Thymus (tissue), 11 donors: ENCODE results near the gene PROSER1. TPM values are rescaled to one million over a fixed set of nuclear protein-coding genes. Genes with fewer than 3 reads are reported as not detected.

Source experiments
- DNase-seq, 9 donors: peaks; one replicate each; pipeline ENCODE4 v3.0.0-alpha.2; 2013; ENCODE audit warnings: low spot score in 9 of 9, low read depth in 6 of 9, missing footprints in 1 of 9
- H3K27ac ChIP-seq, 2 donors: one replicate each; pipeline ENCODE4 v1.5.1; 2013; ENCODE audit warnings: control low read depth in 1 of 2, low read depth in 1 of 2, low read length in 1 of 2, mild to moderate bottlenecking in 1 of 2, moderate library complexity in 1 of 2
- H3K27me3 ChIP-seq, 2 donors: one replicate each; pipeline ENCODE4 v1.5.1; 2013; ENCODE audit warnings: low read length in 1 of 2; ENCODE audit not compliant: control insufficient read depth in 2 of 2, insufficient read depth in 1 of 2
- H3K36me3 ChIP-seq, 2 donors: one replicate each; pipeline ENCODE4 v1.5.1; 2013; ENCODE audit warnings: low read length in 1 of 2, mild to moderate bottlenecking in 1 of 2, moderate library complexity in 1 of 2; ENCODE audit not compliant: control insufficient read depth in 2 of 2, insufficient read depth in 2 of 2
- H3K4me1 ChIP-seq, 2 donors: one replicate each; pipeline ENCODE4 v1.5.1; 2013; ENCODE audit warnings: low read length in 2 of 2; ENCODE audit not compliant: control insufficient read depth in 2 of 2, insufficient read depth in 2 of 2
- H3K4me3 ChIP-seq, 2 donors: one replicate each; pipeline ENCODE4 v1.5.1; 2013; ENCODE audit warnings: low read length in 2 of 2, control low read depth in 1 of 2, mild to moderate bottlenecking in 1 of 2
- H3K9me3 ChIP-seq, 2 donors: one replicate each; pipeline ENCODE4 v1.5.1; 2013; ENCODE audit warnings: low read length in 1 of 2, mild to moderate bottlenecking in 1 of 2; ENCODE audit not compliant: control insufficient read depth in 2 of 2, insufficient read depth in 1 of 2
- WGBS: extraction: QIAGEN DNeasy Blood & Tissue Kit; methylation state at CpG from one replicate; pipeline ENCODE4 v1.1.7; 2013; 5-methylcytosine and 5-hydroxymethylcytosine counted together
- polyA plus RNA-seq: library from polyadenylated mRNA; stranded (reverse); fragments of 200-250 nt; gene quantifications from one replicate; pipeline ENCODE4 v1.2.3, GENCODE V29; 2013
- total RNA-seq: library from RNA; stranded (reverse); fragments of 120-200 nt; gene quantifications from one replicate; pipeline ENCODE4 v1.2.4, GENCODE V29; 2013
- donor health status: healthy.

Gene PROSER1
- total and polyA plus RNA-seq, 2 donors: 9.8 to 29.8 TPM

DNA sequence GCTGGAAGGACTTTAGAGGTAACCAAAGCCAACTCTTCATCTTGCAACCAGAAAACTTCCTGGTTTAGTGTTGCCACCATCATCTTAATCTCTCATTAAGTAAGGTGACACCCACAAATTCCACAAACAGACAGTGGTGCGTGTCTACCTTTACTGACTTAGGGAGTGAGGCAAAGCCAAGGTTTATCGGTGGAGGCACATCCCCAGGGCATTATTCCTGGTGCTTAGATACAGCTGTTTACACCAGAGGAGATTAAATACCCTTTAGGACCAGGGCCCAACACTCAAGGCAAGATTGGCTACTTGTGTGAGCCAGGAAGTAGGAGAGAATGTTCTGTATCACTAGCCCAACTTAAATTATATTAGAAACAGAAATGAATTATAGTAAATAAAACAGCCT is 56.8 kb downstream of the PROSER1 start:
- Histone ChIP-seq H3K4me1 (no peaks in the 10 kb centered on the region), H3K27me3 (no peaks in the 10 kb centered on the region), H3K27ac (no peak overlapping the region), H3K4me3 (no peak overlapping the region), H3K9me3 (no peaks in the 10 kb centered on the region), H3K36me3 (no peaks in the 10 kb centered on the region)
- 86% methylated on average over 2 of the region's 2 CpGs for WGBS
- DNase-seq: no peak

DNA sequence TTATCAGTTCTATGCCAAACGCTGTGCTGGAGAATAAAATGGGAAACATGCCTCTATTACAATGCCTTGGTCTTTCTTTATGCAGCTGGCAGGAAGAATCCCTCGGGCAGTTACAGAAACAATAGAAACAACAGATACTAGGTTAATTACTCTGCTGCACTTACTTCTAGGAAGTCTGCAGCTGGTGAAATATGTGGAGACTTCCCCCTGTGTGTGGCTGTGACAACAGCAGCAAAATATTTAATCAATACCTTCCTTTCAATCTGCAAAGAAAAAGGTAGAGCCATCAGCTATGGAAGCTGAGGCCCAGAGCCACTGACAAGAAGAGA is 57.2 kb downstream of the PROSER1 start:
- no peak for DNase-seq
- Histone ChIP-seq H3K9me3 (no peaks in the 10 kb centered on the region), H3K36me3 (no peaks in the 10 kb centered on the region), H3K27me3 (no peaks in the 10 kb centered on the region), H3K4me3 (no peak overlapping the region), H3K4me1 (no peaks in the 10 kb centered on the region), H3K27ac (no peak overlapping the region)
- WGBS: 35% methylated on average over 2 of the region's 2 CpGs

DNA sequence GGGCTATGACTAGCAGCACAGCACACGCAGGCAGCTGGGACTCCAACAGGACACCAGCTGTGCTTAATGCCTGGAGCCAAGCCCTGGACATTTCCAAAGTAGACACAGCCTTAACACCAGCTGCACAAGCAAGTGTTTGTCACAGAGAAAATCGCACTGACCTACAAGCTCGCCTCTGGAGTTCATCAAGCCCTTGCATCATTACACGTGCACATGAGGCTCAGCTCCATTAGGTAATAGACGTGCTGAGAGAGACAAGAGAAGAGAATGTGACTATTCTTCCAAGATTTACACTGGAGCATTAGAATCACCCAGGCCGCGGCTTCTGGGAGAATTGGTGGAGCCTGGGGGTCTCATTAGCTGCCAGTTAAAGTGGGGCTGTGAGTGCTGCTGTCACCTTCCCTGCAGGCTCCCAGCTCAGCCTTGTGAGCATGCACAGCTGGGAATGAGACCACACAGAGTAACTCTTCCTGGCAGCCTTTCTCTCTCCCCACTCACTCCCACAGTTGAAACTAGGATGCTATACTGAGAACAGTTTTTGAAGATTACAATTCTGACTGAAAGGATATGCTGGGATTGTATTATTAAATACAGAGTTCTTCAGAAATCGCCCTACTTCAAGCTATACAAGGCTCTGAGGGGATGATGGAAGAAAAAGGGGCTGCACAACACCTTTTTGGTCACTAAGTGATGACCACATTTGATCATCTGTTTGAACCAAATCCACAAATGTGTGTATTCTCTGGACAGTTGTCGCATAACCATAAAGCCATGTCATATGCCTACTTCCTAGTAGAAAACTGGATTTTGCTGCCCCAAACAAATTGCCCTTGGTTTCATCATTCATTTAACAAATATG is 57.8 kb downstream of the PROSER1 start:
- Histone ChIP-seq H3K4me1 (no peaks in the 10 kb centered on the region), H3K27ac (no peak overlapping the region), H3K4me3 (no peak overlapping the region), H3K9me3 (no peaks in the 10 kb centered on the region), H3K36me3 (no peaks in the 10 kb centered on the region), H3K27me3 (no peaks in the 10 kb centered on the region)
- no peak for DNase-seq
- 79% methylated on average over 9 of the region's 9 CpGs for WGBS

DNA sequence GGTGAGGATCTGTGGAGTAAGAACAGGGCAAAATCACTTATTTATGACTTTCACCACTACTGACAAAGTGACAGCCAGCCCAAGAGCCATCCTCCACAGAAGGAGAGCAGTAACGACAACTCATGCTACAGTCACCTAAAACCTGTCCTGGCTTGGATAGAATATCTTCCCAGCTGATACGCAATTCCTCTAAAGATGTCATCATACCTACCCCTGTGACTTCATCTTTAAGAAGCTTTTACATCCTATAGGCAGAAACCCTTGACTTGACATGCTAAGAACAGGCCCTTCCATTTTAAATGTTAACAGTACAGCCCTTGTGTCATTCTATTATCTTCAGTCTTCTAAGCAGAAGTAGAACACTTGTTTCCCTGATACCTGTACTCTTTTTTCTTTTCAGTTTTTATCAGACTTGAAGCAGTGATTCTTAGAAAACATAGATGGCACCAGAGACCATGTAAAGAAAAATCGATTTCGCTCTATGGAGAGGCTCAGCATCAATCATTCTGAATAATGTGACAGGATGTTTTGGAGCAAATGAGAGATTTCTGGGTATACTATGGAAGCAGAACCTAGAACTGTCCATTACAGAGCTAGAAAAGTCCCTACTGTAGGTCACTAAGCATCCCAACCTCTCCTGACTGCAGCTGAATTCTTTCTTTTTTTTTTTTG is 67.4 kb downstream of the PROSER1 start:
- H3K9me3 ChIP-seq: no peaks in the 10 kb centered on the region
- no peak overlapping the region for H3K4me3 ChIP-seq
- no peaks in the 10 kb centered on the region for H3K27me3 ChIP-seq
- 84% methylated on average over 4 of the region's 4 CpGs for WGBS
- DNase-seq: no peak
- H3K4me1 ChIP-seq: no peaks in the 10 kb centered on the region
- H3K36me3 ChIP-seq: no peaks in the 10 kb centered on the region
- H3K27ac ChIP-seq: no peak overlapping the region

DNA sequence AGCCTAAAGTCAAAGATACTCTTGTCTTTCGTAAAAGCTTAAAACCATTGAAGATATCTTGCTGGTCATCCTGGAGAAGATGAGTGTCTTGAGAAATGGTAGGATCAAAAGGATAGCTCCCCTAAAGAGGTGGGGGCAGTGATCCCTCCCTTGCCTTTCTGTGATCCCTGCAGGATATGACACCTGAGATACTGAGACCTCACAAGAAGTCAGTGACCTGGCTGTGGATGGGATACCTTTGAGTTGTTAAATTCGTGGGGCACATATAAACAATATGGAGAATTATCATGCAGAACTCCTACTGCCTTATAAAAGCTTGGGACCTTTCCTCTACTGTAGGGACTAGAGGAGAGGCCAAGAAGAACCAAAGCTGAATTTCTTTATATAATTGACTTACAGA is 68.7 kb downstream of the PROSER1 start:
- Histone ChIP-seq H3K4me3 (no peak overlapping the region), H3K9me3 (no peaks in the 10 kb centered on the region), H3K27me3 (no peaks in the 10 kb centered on the region), H3K36me3 (no peaks in the 10 kb centered on the region), H3K4me1 (no peaks in the 10 kb centered on the region), H3K27ac (no peak overlapping the region)
- WGBS: 56% methylated on average over 2 of the region's 2 CpGs
- no peak for DNase-seq

DNA sequence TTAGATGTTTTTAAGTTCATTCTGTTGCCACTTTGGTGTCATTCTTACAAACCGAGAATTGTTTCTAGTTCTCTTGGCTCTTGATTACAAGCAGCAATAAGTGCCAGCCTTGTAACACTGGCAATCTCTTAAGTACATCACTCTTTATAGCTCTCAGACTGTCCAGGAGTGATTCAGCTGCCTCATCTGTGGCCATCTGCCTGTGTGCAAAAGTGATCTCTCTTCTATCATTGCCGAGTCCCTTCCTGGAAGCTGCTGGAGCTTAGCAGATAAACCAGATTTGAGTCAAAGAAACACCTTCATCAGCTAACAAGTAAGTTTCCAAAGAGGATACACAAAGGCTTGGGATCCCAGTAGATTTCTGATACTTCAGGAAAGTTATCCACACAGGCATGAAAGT is 70.4 kb downstream of the PROSER1 start:
- 85% methylated on average over 2 of the region's 2 CpGs for whole genome bisulfite sequencing
- H3K4me1 ChIP-seq: no peaks in the 10 kb centered on the region
- H3K36me3 ChIP-seq: no peaks in the 10 kb centered on the region
- no peaks in the 10 kb centered on the region for H3K27me3 ChIP-seq
- no peak overlapping the region for H3K4me3 ChIP-seq
- no peaks in the 10 kb centered on the region for H3K9me3 ChIP-seq
- DNase-seq: no peak
- H3K27ac ChIP-seq: no peak overlapping the region

DNA sequence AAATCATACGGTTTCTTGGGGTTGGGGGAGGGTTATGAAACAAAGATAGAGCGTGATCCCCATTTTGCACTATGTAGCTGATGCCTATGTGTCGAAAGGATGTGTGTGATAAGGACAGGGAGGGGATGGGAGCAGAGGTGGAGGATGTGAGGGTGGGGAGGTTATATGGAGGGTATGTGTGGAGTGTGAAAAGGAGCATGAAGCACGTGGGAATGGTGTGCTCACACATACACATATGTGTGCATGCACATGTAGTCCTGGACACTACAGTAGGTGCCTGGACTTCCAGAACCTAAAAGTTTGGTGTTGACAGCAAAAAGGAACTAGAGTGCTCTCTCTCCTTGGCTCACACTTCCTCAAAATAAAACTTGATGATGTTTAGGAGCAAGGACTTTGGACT is 72.6 kb downstream of the PROSER1 start:
- H3K27ac ChIP-seq: no peak overlapping the region
- H3K36me3 ChIP-seq: no peaks in the 10 kb centered on the region
- DNase-seq: no peak
- H3K27me3 ChIP-seq: no peaks in the 10 kb centered on the region
- no peaks in the 10 kb centered on the region for H3K9me3 ChIP-seq
- no peak overlapping the region for H3K4me3 ChIP-seq
- no peaks in the 10 kb centered on the region for H3K4me1 ChIP-seq
- 91% methylated on average over 4 of the region's 4 CpGs for WGBS

DNA sequence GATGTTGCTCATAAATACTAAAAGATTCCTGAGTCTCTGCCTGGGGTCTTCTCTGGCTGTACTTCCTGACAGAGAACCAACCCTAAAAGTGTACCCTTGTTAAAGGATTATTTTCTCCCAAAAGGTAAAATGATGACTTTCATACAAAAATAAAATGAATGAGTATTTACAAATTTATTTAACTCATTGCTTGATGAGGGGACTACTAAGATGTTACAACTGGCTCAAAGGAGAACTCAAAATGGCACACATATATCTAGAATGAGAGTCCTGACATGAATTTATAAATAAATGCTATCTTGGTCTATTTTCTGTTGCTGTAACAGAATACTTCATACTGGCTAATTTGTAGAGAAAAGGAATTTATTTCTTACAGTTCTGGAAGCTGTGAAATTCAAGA is 77.7 kb downstream of the PROSER1 start:
- H3K4me3 ChIP-seq: no peak overlapping the region
- H3K9me3 ChIP-seq: peaks cover 0 to 3% of the 10 kb centered on the region in 2 donors
- H3K4me1 ChIP-seq: no peaks in the 10 kb centered on the region
- H3K27ac ChIP-seq: no peak overlapping the region
- H3K36me3 ChIP-seq: no peaks in the 10 kb centered on the region
- no peaks in the 10 kb centered on the region for H3K27me3 ChIP-seq
- DNase-seq: no peak
